KMS-11 (cell line): ENCODE data around the gene HELT.
A peak's percentile ranks its signal among the peaks of the same experiment; 100 is the strongest.
"Not testable (repeated sequence)": the region's sequence is repeated elsewhere in the genome, so short reads cannot be mapped to it uniquely, and the experiment has no call there.

ENCODE experiments used
- H2AFZ ChIP-seq: fragments of 200-600 bp; sonication (generic); 2 replicates; pipeline ENCODE4 v1.6.1; 2016; ENCODE audit warnings: antibody characterized with exemption, mixed run types, low read depth
- H3K27ac ChIP-seq: fragments of 200-600 bp; sonication (generic); 2 replicates; pipeline ENCODE4 v1.6.1; 2016; ENCODE audit warnings: mild to moderate bottlenecking, mixed run types
- H3K27me3 ChIP-seq: fragments of 200-600 bp; sonication (generic); 2 replicates; pipeline ENCODE4 v1.6.1; 2017; ENCODE audit warnings: mild to moderate bottlenecking, low read depth, mixed run types, moderate library complexity; ENCODE audit not compliant: insufficient read depth
- H3K36me3 ChIP-seq: fragments of 200-600 bp; sonication (generic); 2 replicates; pipeline ENCODE4 v1.6.1; 2017; ENCODE audit warnings: mild to moderate bottlenecking, mixed run types; ENCODE audit not compliant: insufficient read depth
- H3K4me1 ChIP-seq: fragments of 200-600 bp; sonication (generic); 2 replicates; pipeline ENCODE4 v1.6.1; 2016; ENCODE audit warnings: mild to moderate bottlenecking, low read depth, mixed run types; ENCODE audit not compliant: poor library complexity, severe bottlenecking
- H3K4me2 ChIP-seq: fragments of 200-600 bp; sonication (generic); 2 replicates; pipeline ENCODE4 v1.7.0; 2016; ENCODE audit warnings: mild to moderate bottlenecking, mixed run types
- H3K4me3 ChIP-seq: fragments of 200-600 bp; sonication (generic); IDR thresholded peaks from 2 replicates; pipeline ENCODE4 v1.6.1; 2017; ENCODE audit warnings: low read depth, low read length, mixed read lengths; ENCODE audit not compliant: insufficient read depth
- H3K79me2 ChIP-seq: fragments of 200-600 bp; sonication (generic); 2 replicates; pipeline ENCODE4 v1.6.1; 2016; ENCODE audit warnings: low read depth, mixed run types; ENCODE audit not compliant: insufficient read depth
- H3K9ac ChIP-seq: fragments of 200-600 bp; sonication (generic); 2 replicates; pipeline ENCODE4 v1.6.1; 2016; ENCODE audit warnings: mild to moderate bottlenecking, mixed run types
- H4K20me1 ChIP-seq: fragments of 200-600 bp; sonication (generic); 2 replicates; pipeline ENCODE4 v1.6.1; 2016; ENCODE audit warnings: mild to moderate bottlenecking, mixed run types; ENCODE audit not compliant: insufficient read depth
- TF ChIP-seq, protein P1 (sequence below): fragments of 200-600 bp; sonication (generic); conservative IDR thresholded peaks from 2 replicates; pipeline ENCODE4 v1.6.1; 2017; ENCODE audit warnings: low read depth, mild to moderate bottlenecking, antibody characterized with exemption, low read length, moderate library complexity, mixed read lengths

HELT gene

DNA sequence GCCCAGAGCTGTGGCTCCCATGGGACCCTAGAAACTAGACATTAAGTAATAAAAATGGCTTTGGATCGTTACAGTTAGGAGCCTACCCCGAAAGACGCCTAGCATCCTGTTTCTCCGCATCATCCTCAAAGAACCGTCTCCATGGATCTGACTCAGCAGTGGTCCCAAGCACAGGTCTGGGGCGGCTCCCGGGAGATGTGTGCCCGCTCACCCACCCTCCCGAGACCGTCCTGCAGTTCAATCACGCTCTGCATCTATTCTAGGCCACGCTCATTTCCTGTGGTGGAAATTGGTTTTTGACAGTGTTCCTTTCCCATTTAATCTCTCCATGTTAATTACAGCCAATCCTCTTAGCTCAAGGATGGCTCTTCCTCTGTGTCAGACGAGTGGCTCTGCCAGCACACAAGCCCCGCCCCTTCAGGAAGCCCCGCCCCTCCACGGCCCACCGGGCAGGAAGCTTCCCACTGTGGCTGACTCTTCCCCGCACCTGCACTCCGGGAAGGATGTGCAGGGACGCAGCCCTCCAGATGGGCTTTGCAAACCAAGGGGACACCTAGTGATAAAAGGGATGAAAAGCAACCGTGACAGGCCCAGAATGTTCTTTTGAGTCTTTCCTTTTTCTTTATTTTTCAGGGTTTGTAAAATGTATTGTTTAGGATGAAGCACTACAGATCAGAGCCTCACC, 34.5 kb upstream of the HELT start:
- Histone ChIP-seq H3K27me3 (no peaks in the 10 kb centered on the region), H3K27ac (no peak overlapping the region), H3K9ac (no peak overlapping the region), H3K79me2 (no peaks in the 10 kb centered on the region), H4K20me1 (no peaks in the 10 kb centered on the region), H3K4me1 (peaks cover 15% of the 10 kb centered on the region), H3K4me3 (no peak overlapping the region), H2AFZ (peak overlapping the region; percentile 80), H3K36me3 (no peaks in the 10 kb centered on the region), H3K4me2 (peak overlapping the region; percentile 49)
- TF ChIP-seq, protein P1, sequence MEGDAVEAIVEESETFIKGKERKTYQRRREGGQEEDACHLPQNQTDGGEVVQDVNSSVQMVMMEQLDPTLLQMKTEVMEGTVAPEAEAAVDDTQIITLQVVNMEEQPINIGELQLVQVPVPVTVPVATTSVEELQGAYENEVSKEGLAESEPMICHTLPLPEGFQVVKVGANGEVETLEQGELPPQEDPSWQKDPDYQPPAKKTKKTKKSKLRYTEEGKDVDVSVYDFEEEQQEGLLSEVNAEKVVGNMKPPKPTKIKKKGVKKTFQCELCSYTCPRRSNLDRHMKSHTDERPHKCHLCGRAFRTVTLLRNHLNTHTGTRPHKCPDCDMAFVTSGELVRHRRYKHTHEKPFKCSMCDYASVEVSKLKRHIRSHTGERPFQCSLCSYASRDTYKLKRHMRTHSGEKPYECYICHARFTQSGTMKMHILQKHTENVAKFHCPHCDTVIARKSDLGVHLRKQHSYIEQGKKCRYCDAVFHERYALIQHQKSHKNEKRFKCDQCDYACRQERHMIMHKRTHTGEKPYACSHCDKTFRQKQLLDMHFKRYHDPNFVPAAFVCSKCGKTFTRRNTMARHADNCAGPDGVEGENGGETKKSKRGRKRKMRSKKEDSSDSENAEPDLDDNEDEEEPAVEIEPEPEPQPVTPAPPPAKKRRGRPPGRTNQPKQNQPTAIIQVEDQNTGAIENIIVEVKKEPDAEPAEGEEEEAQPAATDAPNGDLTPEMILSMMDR: peak; percentile 55

DNA sequence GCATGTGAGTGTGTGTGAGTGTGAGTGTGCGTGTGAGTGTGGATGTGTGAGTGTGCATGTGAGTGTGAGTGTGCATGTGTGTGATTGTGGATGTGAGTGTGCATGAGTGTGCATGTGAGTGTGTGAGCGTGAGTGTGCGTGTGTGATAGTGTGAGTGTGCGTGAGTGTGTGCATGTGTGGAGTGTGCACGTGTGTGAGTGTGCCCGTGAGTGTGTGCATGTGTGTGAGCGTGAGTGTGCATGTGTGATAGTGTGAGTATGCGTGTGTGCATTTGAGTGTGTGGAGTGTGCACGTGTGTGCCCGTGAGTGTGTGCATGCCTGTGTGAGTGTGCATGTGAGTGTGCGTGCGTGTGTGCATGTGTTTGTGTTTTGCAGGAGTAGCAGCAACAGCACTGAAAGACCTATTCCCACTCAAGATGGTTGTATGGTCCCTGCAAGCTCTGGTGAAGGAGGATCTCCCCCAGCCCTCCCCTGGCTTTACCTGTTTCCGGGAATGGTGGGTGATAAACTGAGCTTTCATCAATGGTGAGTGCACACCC, 30.7 kb upstream of the HELT start:
- H3K79me2 ChIP-seq: no peaks in the 10 kb centered on the region
- H3K9ac ChIP-seq: no peak overlapping the region
- H2AFZ ChIP-seq: no peak overlapping the region
- H3K4me3 ChIP-seq: no peak overlapping the region
- TF ChIP-seq, protein P1: no peak
- H3K27me3 ChIP-seq: no peaks in the 10 kb centered on the region
- H3K27ac ChIP-seq: no peak overlapping the region
- no peaks in the 10 kb centered on the region for H3K36me3 ChIP-seq
- H3K4me2 ChIP-seq: no peak overlapping the region
- H3K4me1 ChIP-seq: peaks cover 15% of the 10 kb centered on the region
- no peaks in the 10 kb centered on the region for H4K20me1 ChIP-seq

DNA sequence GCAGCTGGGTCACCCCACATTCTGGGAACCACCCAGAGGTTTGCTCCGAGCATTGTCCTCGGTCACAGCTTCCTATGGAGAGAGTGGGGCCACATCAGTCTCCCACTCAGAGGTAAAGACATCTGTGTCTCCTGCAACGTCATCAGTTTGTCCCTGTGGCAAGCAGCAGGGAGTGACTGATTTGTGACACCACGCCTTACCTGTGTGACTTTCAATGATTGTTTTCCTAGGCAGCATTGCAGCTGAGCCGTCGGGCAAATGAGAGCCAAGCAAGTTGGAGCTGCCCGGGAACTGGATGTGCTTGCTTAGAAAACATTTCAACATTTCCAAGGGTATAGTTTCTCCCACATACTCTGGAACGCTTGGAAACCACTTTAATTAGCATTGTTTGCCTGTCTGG, 29.7 kb upstream of the HELT start:
- H3K4me1 ChIP-seq: peaks cover 6% of the 10 kb centered on the region
- H3K4me2 ChIP-seq: no peak overlapping the region
- no peaks in the 10 kb centered on the region for H3K36me3 ChIP-seq
- no peak overlapping the region for H2AFZ ChIP-seq
- no peaks in the 10 kb centered on the region for H3K27me3 ChIP-seq
- no peaks in the 10 kb centered on the region for H3K79me2 ChIP-seq
- no peaks in the 10 kb centered on the region for H4K20me1 ChIP-seq
- H3K27ac ChIP-seq: no peak overlapping the region
- no peak overlapping the region for H3K4me3 ChIP-seq
- TF ChIP-seq, protein P1: no peak
- no peak overlapping the region for H3K9ac ChIP-seq

DNA sequence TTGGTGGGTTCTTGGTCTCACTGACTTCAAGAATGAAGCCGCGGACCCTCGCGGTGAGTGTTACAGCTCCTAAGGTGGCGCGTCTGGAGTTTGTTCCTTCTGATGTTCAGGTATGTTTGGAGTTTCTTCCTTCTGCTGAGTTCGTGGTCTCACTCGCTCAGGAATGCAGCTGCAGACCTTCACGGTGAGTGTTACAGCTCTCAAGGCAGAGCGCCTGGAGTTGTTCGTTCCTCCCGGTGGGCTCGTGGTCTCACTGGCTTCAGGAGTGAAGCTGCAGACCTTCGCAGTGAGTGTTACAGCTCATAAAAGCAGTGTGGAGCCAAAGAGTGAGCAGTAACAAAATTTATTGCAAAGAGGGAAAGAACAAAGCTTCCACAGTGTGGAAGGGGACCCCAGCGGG, 29.0 kb upstream of the HELT start:
- H3K27ac ChIP-seq, H3K4me1 ChIP-seq, H2AFZ ChIP-seq, H3K36me3 ChIP-seq, H3K27me3 ChIP-seq, H3K9ac ChIP-seq, H3K4me3 ChIP-seq, H4K20me1 ChIP-seq, H3K4me2 ChIP-seq, H3K79me2 ChIP-seq: not testable (repeated sequence)

DNA sequence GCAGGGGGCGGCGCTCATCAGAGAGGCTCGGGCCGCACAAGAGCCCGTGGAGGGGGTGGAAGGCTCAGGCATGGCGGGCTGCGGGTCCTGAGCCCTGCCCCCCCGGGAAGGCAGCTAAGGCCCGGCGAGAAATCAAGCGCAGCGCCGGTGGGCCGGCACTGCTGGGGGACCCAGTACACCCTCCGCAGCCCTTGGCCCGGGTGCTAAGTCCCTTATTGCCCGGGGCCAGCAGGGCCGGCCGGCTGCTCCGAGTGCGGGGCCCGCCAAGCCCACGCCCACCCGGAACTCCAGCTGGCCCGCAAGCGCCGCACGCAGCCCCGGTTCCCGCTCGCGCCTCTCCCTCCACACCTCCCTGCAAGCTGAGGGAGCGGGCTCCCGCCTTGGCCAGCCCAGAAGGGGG, 28.2 kb upstream of the HELT start:
- H3K4me3 ChIP-seq, H3K4me2 ChIP-seq, H3K36me3 ChIP-seq, H3K9ac ChIP-seq, H3K79me2 ChIP-seq, H3K27me3 ChIP-seq, H3K4me1 ChIP-seq, H2AFZ ChIP-seq, H4K20me1 ChIP-seq, H3K27ac ChIP-seq: not testable (repeated sequence)
